GM18526 (cell line): ENCODE results near the gene SAMM50.

Source experiments
- POLR2A ChIP-seq: IDR thresholded peaks from 3 replicates; pipeline ENCODE4 v1.6.1; 2011; ENCODE audit not compliant: insufficient read length; ENCODE audit errors: extremely low read depth

SAMM50 gene

DNA sequence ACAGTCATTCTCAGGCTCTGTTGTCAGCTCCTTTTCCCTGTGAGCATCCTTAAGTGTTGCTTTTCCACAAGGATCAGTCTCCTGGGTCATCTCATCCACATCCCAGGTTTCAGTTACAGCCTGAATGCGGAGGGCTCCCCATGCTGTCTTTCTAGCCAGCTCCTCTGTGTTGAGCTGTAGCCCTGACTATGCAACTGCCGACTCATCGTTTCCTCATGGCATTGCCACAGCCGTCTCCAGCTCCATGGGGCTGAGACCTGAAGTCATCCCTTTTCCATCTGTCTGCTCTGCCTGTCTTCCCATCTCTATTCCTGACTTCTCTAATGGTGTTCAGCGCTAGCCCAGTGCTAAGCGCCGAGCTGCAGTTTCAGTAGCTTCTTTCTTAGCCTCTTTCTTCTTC lies 11.8 kb downstream of the SAMM50 start:
- no peak for TF ChIP-seq POLR2A

DNA sequence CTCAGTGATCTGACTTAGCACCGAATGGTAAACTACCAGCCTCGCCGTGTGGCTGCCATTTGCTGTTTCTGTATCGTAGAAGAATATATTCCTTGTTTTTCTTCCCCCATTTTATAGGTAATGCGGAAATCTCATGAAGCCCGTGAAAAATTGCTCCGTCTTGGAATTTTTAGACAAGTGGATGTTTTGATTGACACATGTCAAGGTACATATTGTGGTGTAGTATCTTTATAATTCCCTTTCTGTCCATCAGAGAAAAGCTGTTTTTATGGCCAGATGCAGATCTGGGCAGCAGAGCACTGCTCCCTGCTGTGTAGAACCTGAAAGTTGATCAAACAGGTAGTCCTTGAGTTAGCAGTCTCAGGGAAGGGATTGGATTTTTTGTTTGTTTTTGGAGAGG lies 13.4 kb downstream of the SAMM50 start:
- no peak for TF ChIP-seq POLR2A

DNA sequence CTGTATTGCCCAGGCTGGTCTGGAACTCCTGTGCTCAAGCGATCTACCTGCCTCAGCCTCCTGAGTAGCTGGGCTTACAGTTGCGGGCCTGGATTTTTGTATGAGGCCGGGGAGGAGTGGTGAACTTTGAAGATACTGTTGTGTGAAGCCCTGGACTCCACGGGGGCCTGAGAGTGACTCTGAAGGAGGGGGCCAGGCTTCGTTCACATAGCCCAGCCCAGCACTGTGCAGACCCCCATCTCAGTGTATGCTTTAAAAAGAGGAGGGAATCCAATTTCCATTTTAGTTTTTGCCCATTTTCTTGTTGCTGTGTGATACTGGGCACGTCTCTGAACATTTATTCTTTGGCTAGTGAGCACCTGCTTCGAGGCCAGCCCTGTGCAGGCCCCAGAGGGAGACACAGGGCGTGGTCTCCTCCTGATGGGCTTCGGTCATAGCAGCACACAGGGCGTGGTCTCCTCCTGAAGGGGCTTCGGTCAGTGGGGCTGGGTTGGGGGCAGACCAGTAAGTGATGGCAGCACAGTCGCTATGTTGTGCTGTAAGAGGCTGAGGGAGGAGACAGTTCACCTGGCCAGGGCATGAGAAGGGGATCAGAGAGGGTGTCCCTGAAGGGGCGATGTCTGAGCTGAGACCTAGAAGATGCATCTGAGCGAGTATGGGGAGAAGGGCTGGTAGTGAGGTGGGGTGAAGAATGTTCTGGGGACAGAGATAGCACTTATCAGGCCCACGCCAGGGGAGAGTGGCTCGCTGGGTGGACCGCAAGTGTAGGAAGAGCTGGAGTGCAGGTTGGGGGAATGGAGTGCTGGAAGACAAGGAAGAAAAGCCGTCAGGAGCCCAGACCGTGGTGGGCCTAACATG lies 14.0 kb downstream of the SAMM50 start:
- no peak for TF ChIP-seq POLR2A

DNA sequence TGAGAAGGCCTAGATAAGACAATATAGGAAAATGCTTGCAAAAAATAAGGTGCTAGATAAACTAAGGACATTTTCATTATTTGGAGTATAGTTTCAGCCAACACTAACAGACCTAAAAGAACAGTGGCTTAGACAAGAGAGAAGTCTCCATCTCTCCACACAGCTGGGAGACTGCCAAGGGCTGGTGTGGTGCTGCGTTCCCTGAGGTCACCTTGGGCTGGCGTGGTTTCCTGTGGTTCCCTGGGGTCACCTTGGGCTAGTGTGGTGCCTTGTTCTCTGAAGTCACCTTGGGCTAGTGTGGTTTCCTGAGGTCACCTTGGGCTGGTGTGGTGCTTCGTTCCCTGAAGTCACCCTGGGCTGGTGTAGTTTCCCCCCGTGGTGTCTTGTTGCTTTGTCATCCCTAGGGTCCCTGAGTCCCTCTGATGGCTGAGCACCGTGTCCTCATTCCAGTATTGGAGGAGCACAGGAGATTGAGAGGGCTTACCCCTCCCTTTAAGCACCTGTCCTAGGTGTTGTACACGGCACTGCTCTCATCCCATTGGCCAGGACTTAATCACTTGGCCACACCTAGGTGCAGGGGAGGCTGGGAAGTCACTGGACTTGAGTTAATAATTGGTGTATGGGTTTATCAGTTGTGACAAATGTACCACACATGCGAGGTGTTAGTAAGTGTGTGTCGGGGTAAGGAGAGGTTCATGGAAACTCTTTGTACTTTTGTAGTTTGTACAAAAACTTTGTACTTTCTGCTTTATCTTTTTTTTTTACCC lies 14.9 kb downstream of the SAMM50 start:
- TF ChIP-seq POLR2A, result no peak

GRCh38 chr22:43971112-43971511 lies 15.9 kb downstream of the SAMM50 start:
- TF ChIP-seq POLR2A, result no peak

GRCh38 chr22:43972931-43973462 lies 17.8 kb downstream of the SAMM50 start:
- no peak for TF ChIP-seq POLR2A

- no peak for TF ChIP-seq POLR2A
Observed at GRCh38 chr22:43974028-43974545, 18.8 kb downstream of the SAMM50 start.

DNA sequence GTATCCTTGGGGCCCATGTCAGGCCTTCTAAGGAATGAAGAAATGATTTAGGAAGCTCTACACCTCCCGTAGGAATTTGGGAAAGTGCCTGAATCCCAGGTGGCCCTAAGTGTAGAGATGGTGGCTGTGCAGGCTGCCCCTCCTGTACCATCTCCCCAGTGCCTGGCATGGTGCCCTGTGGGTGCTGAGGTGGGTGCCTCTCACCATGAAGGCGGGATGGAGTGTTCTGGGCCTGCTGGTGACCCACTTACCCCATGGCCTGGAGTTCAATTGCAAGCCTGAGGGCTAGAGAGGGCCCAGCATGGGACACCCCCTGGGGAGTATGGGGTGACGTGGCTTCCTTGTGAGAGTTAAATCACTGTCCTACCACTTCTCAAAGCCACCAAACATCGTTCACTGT lies 19.8 kb downstream of the SAMM50 start:
- no peak for TF ChIP-seq POLR2A

GRCh38 chr22:43976861-43977795 lies 21.9 kb downstream of the SAMM50 start:
- no peak for TF ChIP-seq POLR2A

- TF ChIP-seq POLR2A, result no peak
Observed at GRCh38 chr22:43978558-43978957, 23.3 kb downstream of the SAMM50 start.

DNA sequence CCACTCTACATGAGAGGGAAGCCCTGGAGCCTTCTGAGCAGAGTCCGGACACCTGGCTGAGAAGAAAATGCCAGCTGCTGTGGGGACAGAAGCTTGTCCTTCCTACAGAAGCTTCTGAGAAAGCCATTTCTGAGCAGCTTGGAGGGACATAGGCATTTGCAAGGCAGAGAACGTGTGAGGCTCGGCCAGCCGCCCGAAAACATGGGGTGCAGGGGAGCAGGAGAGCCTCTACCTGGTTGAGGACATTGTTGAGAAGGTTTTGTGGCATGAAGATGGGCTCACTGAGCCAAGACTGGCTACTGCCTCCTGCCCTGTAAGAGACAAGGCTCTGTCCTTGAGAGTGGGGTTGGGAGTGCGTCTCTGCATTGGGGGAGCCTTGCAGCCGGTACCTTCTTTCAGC lies 25.3 kb downstream of the SAMM50 start:
- no peak for TF ChIP-seq POLR2A

DNA sequence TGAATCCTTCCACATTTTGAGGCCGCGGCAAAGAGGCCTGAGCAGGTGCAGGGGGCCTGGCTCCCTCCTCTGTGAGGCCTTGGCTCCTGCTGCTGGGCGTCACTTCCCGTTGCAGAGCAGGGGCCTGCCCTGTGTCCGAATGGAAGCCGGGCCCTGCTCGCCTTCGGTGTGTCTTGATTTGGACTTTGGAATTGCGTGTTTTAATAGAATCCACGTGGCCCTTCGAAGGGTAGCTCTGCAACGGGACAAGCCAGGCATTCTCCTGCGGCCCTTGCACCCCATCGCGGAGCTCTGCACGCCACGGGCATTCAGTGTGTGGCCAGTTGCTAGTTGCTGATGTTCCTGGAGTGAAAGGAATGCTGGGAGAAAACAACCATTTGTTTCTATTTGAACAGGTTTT lies 25.8 kb downstream of the SAMM50 start:
- no peak for TF ChIP-seq POLR2A

DNA sequence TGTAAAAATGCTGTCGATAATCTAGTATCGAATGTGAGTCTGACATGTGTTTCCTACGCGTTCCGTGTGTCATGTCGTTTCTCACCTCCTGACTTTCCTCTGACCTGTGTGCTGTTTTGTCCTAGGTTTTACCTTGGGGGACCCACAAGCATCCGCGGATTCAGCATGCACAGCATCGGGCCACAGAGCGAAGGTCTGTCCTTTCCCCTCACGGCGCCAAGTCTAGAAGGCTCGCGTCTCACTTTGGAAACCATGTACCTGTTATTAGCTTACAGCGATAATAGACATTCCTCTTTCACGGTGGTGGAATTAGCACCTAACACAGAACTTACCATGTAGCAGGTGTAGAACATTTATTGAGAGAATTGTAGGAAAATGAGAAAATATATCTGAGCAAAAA lies 28.6 kb downstream of the SAMM50 start:
- TF ChIP-seq POLR2A, result no peak

- no peak for TF ChIP-seq POLR2A
Observed at GRCh38 chr22:43985532-43985931, 30.3 kb downstream of the SAMM50 start.
